NCI-H1092 (cell line): ENCODE measurements around the gene SERINC1.
"Not testable (repeated sequence)": the region's sequence is repeated elsewhere in the genome, so short reads cannot be mapped to it uniquely, and the experiment has no call there.

Experiments
- DNase-seq: peaks from one replicate; lab custom pipeline; 2025; lab: John Stamatoyannopoulos, UW

Gene SERINC1

DNA sequence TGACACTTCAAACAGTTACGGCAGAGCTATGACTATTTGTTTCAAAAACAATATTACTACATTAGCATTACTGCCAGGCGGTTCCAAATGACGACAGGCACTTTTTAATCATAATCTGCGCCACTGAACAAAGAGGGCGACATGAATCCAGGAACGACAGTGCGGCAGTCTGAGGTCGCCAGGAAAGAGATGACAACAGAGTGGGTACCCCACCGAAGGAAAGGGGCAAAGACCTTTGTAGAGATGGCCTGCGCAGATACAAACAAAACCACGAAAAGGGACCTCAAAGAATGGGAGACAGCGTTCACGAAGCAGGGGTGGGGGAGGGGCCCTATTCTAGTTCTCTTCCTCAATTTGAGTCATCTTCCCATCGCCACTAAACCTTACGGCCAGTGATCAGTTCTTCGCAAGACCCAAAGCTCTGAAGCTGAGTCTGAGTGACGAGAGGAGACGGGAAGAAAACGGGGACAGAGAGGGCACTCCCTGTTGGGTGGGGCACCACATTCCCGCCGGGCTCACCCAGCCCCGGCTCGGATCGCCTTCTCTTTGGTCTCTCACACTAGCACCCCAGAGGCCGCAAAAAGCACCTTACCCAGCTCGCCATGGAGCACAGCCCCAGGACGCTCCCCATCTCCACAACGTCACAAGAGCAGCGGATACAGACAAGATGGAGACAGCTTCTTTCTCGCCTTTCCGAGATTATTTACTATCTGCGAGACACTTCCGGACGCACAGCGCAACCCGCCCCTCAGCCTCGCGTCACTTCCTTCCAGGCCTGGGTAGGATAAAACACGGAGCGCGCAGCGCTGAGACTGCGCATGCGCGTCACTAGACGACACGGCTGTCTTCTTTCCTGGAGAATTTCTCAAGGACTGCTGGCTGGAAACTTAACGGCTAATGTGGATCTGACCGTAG, at the start of gene SERINC1:
Gene SERINC1 (minus strand): TSS at position 701 of the 915 bp plus-strand sequence. CDS start 70 bp downstream, at position 631.
- peak; percentile 83 for DNase-seq

DNA sequence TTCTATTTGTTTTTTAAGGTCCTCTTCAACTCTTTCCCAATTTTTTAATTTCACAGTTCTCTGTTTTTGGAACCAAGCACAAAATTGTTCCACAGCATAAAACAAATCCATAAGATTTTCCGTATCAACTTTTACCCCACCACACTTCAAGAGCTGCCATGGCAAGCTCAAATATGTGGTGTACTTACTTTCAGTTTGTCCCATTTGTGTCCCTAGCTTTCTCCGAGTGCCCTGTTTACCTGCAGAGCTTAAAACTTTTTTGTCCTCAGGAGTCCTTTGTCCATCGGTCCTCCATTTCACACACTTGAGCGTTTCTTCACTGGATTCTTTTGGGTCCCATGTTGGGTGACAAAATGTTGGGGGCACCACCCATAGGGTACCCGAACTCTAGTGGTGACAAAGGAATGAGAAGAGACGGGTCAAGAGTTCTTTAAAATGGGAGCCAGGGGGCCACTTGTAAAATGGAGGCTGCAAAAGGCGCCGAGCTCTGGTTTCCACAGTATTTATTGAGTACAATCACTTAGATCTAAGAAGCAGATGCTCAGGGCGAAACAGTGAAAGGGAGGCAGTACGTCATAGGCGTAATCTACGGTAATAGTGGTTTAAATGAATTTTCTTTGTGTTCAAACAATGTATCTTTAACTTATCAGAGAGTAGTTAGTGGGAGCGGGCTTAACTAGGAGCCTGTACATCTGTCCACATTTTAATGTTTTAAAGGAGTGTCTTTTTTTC, 39.8 kb upstream of the SERINC1 start:
- no peak for DNase-seq

DNA sequence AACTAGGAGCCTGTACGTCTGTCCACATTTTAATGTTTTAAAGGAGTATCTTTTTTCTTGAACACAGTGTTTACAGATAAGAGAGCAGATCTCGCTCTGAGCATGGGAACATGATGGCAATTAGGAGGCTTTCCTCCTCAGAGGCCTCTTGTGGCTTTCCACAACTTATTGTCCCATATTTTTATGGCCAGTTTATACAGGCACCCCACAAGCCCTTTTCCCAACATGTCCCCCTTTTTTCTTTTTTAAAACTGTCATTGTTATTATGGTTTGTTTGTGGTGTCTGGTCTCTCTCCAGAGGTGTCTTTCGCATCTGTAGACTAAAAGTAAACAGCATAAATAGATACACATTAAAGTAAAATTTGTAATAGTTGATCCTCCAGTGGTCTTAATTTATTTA, 33.6 kb upstream of the SERINC1 start:
- DNase-seq, result not testable (repeated sequence)

DNA sequence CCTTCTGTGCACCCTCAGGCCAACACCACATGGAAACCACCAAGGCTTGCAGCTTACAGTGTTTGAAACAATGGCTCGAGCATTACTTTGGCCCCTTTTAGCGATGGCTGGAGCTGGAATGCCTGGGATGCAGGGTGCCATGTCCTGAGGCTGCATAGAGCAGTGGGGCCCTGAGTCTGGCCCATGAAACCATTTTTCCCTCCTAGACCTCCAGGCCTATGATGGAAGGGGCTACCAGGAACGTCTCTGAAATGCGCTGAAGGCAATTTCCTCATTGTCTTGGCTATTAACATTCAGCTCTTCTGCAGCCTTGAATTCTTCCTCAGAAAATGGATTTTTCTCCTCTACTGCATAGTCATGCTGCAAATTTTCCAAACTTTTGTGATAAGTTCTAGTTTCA, 29.9 kb upstream of the SERINC1 start:
- DNase-seq, result no peak

- DNase-seq, result no peak
These were observed 24.0 kb upstream of the SERINC1 start for GRCh38 chr6:122495612-122496011.

- no peak for DNase-seq
These were observed 23.2 kb upstream of the SERINC1 start for GRCh38 chr6:122494665-122495272.

DNA sequence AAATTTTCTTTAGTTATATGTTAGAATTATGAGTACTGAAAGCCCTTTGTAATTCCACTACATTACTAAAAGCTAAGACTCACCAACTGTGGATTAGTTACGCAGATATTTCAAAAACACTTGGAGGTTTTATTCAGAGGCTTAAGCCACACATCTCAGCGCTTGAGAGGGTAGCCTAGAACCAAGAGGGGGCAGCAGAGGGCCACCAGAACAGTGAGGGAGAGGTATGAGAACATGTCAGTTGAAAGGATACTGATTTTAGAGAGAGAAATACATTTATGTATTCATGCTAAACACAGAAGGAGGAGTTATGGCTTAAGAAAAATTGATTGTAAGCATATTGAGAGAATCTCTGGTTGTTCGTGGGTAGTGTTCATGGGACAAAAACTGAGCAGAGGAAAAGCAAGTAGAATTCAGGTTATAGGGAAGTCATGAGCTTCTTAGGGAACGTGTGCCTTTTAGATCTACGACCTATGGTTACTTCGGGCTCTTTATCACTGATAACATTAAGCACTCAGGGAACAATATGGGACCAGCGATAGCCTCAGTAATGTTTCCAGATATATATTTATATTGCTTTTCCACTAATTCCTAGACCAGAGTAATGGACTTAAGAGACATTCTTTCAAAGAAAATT, 20.4 kb upstream of the SERINC1 start:
- peak; percentile 45 for DNase-seq

- DNase-seq, result no peak
These were observed 19.0 kb upstream of the SERINC1 start for GRCh38 chr6:122490607-122491006.

DNA sequence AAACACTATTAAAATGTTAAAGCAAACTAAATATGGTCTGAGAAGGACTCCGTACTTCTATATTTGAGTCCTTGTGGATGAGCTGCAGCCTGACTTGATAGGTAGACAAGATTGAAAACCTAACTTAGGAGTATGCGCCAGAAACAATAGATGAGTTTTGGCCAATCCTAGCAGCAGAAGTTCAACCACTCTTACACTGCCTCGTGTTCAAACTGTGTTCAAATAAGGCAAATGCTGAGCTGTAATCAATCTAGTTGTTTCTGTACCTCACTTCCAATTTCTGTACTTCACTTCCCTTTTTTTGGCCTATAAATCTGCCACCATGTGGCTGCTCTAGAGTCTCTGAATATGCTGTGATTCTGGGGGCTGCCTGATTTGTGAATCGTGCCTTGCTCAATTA, 13.2 kb upstream of the SERINC1 start:
- DNase-seq, result no peak

DNA sequence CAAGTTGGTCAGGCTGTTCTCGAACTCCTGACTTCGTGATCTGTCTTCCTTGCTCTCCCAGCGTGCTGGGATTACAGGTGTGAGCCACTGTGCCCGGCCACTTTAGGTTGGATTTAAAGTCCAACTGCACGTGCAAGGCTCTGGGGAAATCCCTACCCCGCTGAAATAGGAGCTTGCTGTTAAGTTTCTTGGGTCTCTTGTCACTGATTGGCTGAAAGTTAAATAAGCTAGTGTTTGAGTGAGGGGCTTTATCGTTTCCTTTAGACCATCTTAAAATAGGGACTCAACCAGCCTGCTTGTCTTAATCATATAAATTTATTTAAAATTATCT, 11.1 kb upstream of the SERINC1 start:
- DNase-seq, result no peak

DNA sequence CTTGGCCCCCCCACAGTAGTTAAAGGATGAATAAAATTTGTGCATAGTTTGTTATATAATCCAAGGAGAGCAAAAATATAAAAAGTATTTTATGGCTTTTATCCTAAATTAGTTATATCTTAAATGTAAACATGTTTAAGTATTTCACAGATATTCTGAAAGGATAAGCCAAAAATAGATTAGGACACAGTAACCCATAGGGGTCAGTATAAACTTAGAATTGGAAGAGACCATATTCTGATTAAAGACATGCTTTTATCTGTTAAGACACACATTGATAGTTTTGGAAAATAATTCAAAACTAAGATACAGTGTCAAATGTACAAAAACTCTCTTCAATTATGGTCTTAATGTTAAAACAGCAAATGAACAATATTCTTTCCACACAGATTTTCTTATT, 4.5 kb upstream of the SERINC1 start:
- DNase-seq, result no peak

DNA sequence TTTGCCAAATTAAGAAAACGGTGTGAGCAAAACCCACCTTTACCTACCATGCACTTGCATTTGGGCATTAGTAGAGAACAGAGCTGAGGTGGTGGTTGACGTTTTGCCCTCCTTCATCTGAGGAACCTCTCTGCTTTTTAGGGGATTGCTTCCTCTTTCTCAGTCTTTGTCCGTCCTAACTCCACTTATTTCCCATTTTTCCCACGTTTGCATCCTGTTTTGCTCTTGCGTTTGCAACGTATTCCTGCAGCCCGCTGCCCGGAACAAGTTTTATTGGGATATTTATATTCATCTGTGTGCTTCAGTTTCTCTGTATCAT, 374 bp upstream of the SERINC1 start:
- DNase-seq, result no peak

- DNase-seq, result no peak
These were observed 9.7 kb downstream of the SERINC1 start for GRCh38 chr6:122461885-122462284.

GRCh38 chr6:122459865-122460416, 11.7 kb downstream of the SERINC1 start:
- DNase-seq, result not testable (repeated sequence)

GRCh38 chr6:122459240-122459639, 12.4 kb downstream of the SERINC1 start:
- DNase-seq, result no peak

- no peak for DNase-seq
These were observed 13.5 kb downstream of the SERINC1 start for GRCh38 chr6:122458087-122458486.

DNA sequence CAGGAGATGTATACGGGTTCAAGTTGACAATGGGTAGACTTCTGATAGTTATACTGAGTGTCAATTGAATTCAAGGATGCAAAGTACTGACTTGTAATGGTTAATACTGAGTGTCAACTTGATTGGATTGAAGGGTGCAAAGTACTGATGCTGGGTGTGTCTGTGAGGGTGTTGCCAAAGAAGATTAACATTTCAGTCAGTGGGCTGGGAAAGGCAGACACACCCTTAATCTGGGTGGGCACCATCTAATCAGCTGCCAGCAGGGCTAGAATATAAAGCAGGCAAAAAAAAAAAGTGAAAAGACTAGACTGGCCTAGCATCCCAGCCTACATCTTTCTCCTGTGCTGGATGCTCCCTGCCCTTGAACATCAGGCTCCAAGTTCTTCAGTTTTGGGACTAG, 16.5 kb downstream of the SERINC1 start:
- DNase-seq, result not testable (repeated sequence)

GRCh38 chr6:122454673-122455072, 16.9 kb downstream of the SERINC1 start:
- no peak for DNase-seq

- no peak for DNase-seq
These were observed 19.1 kb downstream of the SERINC1 start for GRCh38 chr6:122452509-122452908.

DNA sequence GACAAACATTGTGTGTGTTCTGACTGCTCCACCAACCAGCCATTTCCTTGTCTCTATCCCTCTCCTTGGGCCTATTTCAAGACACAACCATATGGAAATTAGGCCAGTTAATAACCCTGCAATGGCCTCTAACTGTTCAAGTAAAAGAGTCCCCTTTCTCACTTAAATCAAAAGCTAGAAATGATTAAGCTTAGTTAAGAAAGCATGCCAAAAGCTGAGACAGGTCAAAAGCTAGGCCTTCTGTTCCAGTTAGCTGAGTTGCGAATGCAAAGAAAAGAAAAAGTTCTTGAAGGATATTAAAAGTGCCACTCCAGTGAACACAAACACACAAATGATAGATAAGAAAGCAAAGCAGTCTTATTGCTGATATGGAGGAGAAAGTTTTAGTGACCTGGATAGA, 22.5 kb downstream of the SERINC1 start:
- DNase-seq, result no peak

DNA sequence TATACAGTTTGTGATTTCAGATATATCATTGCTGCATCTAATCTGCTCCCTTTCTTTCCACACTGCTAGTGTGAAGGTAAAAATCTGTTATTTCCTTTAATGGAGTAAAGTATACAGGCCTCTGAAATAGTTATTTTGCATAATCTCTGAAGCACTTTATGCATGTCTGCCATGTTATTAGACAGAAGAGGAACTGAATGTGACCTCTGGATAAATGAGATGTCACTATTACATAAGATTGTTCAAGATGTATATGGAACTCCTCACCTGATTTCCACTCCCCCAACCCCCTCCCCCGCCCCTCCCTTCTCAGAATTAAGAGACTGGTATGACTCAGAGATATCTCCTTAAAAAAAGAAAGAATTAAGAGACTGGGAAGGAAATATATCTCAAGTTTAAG, 26.3 kb downstream of the SERINC1 start:
- no peak for DNase-seq

GRCh38 chr6:122438975-122439374, 32.6 kb downstream of the SERINC1 start:
- no peak for DNase-seq
